ENCODE data around the gene FRAS1. TPM values are rescaled to one million over a fixed set of nuclear protein-coding genes. Genes with fewer than 3 reads are reported as not detected.

The FRAS1 gene
- total and polyA plus RNA-seq, 2 of the 8 experiments (the other 6 are each of a cell fraction or from before 2014, with no cell fraction given), result 38.5 to 109 TPM

DNA sequence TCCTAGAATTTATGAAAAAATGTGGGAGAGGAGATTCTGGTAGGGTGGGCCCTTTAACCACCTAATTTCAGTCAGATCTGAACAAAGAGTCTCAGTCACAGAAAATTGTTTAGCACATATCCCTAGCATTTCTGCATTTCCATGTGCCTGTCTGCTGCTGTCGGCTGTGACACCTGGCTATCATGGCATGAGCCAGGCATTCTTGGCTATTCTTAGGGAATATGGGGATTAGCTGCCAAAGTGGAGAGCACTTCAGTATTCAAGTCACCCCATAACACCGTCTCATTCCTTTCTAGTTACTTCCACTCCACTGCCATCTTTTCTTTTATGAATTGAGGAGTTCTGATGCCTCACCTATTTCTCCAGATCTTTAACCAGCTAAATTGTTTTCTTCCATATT is 211.5 kb downstream of the FRAS1 start:
- no peak overlapping the region for H4K8ac ChIP-seq (ENCODE audit: extremely low read depth, insufficient read depth, low read length)
- 0 out of 4 replicates have a peak, but pooled peaks cover 2 to 4% of the 10 kb centered on the region in 2 experiments for H3K9me3 ChIP-seq (ENCODE audit: insufficient read depth in 2 of 2, low read depth in 1 of 2, low read length in 1 of 2)
- no peak for DNase-seq (ENCODE audit: low read depth in 1 of 2, low spot score in 2 of 2)
- no peak overlapping the region for H2BK12ac ChIP-seq (ENCODE audit: low read depth, low read length)
- no peak overlapping the region for H3K18ac ChIP-seq (ENCODE audit: extremely low read depth, low read length)
- H3K9ac ChIP-seq (replicated peaks in 1 of 4; ENCODE audit: extremely low read depth in 1 of 4, low read depth in 3 of 4, low read length in 3 of 4), result no peak overlapping the region
- no peak overlapping the region for H2AK5ac ChIP-seq (ENCODE audit: low read depth, low read length)
- no peak for TF ChIP-seq MAFK (IDR thresholded peaks at IDR 0.05; ENCODE audit: low read depth, low read length)
- TF ChIP-seq POU5F1 (IDR thresholded peaks at IDR 0.05; ENCODE audit: low read depth, low read length), result no peak
- no peak for TF ChIP-seq SRF (IDR thresholded peaks at IDR 0.05; ENCODE audit: low read depth, low read length)
- no peak for TF ChIP-seq POLR2A (IDR thresholded peaks at IDR 0.05; ENCODE audit: control extremely low read depth in 1 of 2, low read depth in 2 of 2, low read length in 2 of 2)
- TF ChIP-seq TAF1 (IDR thresholded peaks at IDR 0.05; ENCODE audit: low read depth, low read length), result no peak
- no peak for TF ChIP-seq CHD1 (IDR thresholded peaks at IDR 0.05; ENCODE audit: low read depth, low read length)
- no peak for TF ChIP-seq HDAC2 (IDR thresholded peaks at IDR 0.05; ENCODE audit: borderline replicate concordance in 1 of 2, low read depth in 2 of 2, low read length in 2 of 2)
- TF ChIP-seq HDAC6 (IDR thresholded peaks at IDR 0.05; ENCODE audit: low read depth, low read length), result no peak
- TF ChIP-seq TBP (IDR thresholded peaks at IDR 0.05; ENCODE audit: low read depth, low read length), result no peak
- TF ChIP-seq BCL11A (IDR thresholded peaks at IDR 0.05; ENCODE audit: low read depth in 2 of 2, low read length in 2 of 2), result no peak
- no peak for TF ChIP-seq GABPA (IDR thresholded peaks at IDR 0.05; ENCODE audit: borderline replicate concordance, insufficient read depth, low read length)
- TF ChIP-seq FOSL1 (IDR thresholded peaks at IDR 0.05; ENCODE audit: insufficient read depth, low read depth, low read length), result no peak
- TF ChIP-seq KDM5A (IDR thresholded peaks at IDR 0.05; ENCODE audit: low read length), result no peak
- no peak for TF ChIP-seq JUND (IDR thresholded peaks at IDR 0.05; ENCODE audit: low read length)
- H3K4me3 ChIP-seq (ENCODE audit: extremely low read depth in 1 of 4, insufficient read depth in 2 of 4, low read depth in 3 of 4, low read length in 4 of 4), result no peak overlapping the region
- ChIA-PET POLR2A (ENCODE audit: partially characterized antibody) (no interaction called here), CTCF (ENCODE audit: partially characterized antibody) (interaction anchor here (0.7 kb wide), 1 partner anchor 12 kb away, joined by 3 read pairs; no protein-coding TSS in a partner anchor)
- no peak overlapping the region for H3K27ac ChIP-seq (ENCODE audit: low read depth, low read length)
- H3K79me2 ChIP-seq (ENCODE audit: control insufficient read depth in 1 of 2, insufficient read depth in 2 of 2, low read length in 2 of 2), result no peaks in the 10 kb centered on the region
- peaks cover 11 to 68% (median 40%) of the 10 kb centered on the region in 4 experiments for H3K36me3 ChIP-seq (ENCODE audit: control insufficient read depth in 2 of 4, insufficient read depth in 4 of 4, low read length in 3 of 4)
- no peak overlapping the region for H3K4ac ChIP-seq (replicated peaks; ENCODE audit: insufficient read length, low read depth, low read length)
- no peak for FAIRE-seq
- H4K91ac ChIP-seq (replicated peaks; ENCODE audit: insufficient read length, low read length), result no peak overlapping the region
- H2BK20ac ChIP-seq (ENCODE audit: low read length), result no peak overlapping the region
- no peaks in the 10 kb centered on the region for H4K20me1 ChIP-seq (replicated peaks in 1 of 2; ENCODE audit: control insufficient read depth in 1 of 2, insufficient read depth in 2 of 2, low read length in 2 of 2)
- H3K56ac ChIP-seq (replicated peaks; ENCODE audit: insufficient read length, low read depth, low read length), result no peak overlapping the region
- H3K14ac ChIP-seq (ENCODE audit: insufficient read length), result no peak overlapping the region
- no peaks in the 10 kb centered on the region for H3K4me1 ChIP-seq (replicated peaks in 1 of 4; ENCODE audit: control insufficient read depth in 3 of 4, insufficient read depth in 4 of 4, low read length in 3 of 4)
- no peak overlapping the region for H2AFZ ChIP-seq (ENCODE audit: low read length)
- H3K23me2 ChIP-seq (ENCODE audit: low read depth, low read length), result no peaks in the 10 kb centered on the region
- no peak overlapping the region for H2BK5ac ChIP-seq (ENCODE audit: low read depth, low read length)
- no peaks in the 10 kb centered on the region for H3K27me3 ChIP-seq (replicated peaks in 1 of 4; ENCODE audit: control insufficient read depth in 3 of 4, extremely low read depth in 1 of 4, insufficient read depth in 3 of 4, low read length in 3 of 4)
- no peak overlapping the region for H3K4me2 ChIP-seq (ENCODE audit: insufficient read depth in 1 of 2, low read depth in 2 of 2, low read length in 2 of 2)
- H2BK15ac ChIP-seq (ENCODE audit: low read length), result no peak overlapping the region
- no peak overlapping the region for H4K5ac ChIP-seq (ENCODE audit: insufficient read length, low read depth, low read length)
- H3K79me1 ChIP-seq (ENCODE audit: low read depth, low read length), result no peaks in the 10 kb centered on the region
- no peak overlapping the region for H2BK120ac ChIP-seq (replicated peaks; ENCODE audit: low read depth, low read length)
- no peak overlapping the region for H3K23ac ChIP-seq (ENCODE audit: insufficient read length)
- 94% methylated on average over 2 of the region's 2 CpGs; no CpG with 5 or more reads in 1 of the 2 experiments for WGBS, 2 experiments (ENCODE audit: extremely low coverage in 1 of 2, insufficient coverage in 1 of 2, insufficient read length in 1 of 2, insufficient replicate concordance in 2 of 2, low coverage in 1 of 2, low lambda C conversion rate in 2 of 2, missing lambda C conversion rate in 1 of 2)

Data from H1 (cell line).